ENCODE results near the gene TRAIP.
A peak's percentile ranks its signal among the peaks of the same experiment; 100 is the strongest.
"Not testable (repeated sequence)": the region's sequence is repeated elsewhere in the genome, so short reads cannot be mapped to it uniquely, and the experiment has no call there.

Gene TRAIP

GRCh38 chr3:49790626-49791411 is 65.5 kb downstream of the TRAIP start:
- DNase-seq, result no peak

- DNase-seq, result no peak
These were observed 68.3 kb downstream of the TRAIP start for GRCh38 chr3:49788056-49788455.

- DNase-seq, result no peak
These were observed 68.8 kb downstream of the TRAIP start for GRCh38 chr3:49787536-49787935.

- no peak for DNase-seq
These were observed 69.2 kb downstream of the TRAIP start for GRCh38 chr3:49787182-49787464.

GRCh38 chr3:49786357-49787181 is 69.8 kb downstream of the TRAIP start, which contains the start of gene IP6K1:
Gene IP6K1 (minus strand): TSS chr3:49786542. CDS start chr3:49748040, 38,502 bp downstream.
- DNase-seq, result peak; percentile 96 to 98

- no peak for DNase-seq
These were observed 70.6 kb downstream of the TRAIP start for GRCh38 chr3:49785565-49786356.

- not testable (repeated sequence) for DNase-seq
These were observed 74.1 kb downstream of the TRAIP start for GRCh38 chr3:49782277-49782676.

GRCh38 chr3:49781415-49782199 is 74.8 kb downstream of the TRAIP start:
- DNase-seq, result no peak

- not testable (repeated sequence) for DNase-seq
These were observed 75.4 kb downstream of the TRAIP start for GRCh38 chr3:49780975-49781365.

- DNase-seq, result no peak
These were observed 76.0 kb downstream of the TRAIP start for GRCh38 chr3:49780080-49780974.

GRCh38 chr3:49779358-49780079 is 76.8 kb downstream of the TRAIP start:
- no peak for DNase-seq

All from NCI-H446 (cell line).